Measurements from ENCODE around the gene TSPAN31.

TSPAN31 gene

GRCh38 chr12:57730336-57731067 lies 14.3 kb upstream of the TSPAN31 start:
- 72 to 75% methylated on average over 9 to 10 of the region's 13 CpGs for WGBS, 2 experiments (ENCODE audit: insufficient coverage in 2 of 2)
- Histone ChIP-seq H3K9me3 (ENCODE audit: control insufficient read depth, low read length) (no peaks in the 10 kb centered on the region), H3K36me3 (ENCODE audit: control insufficient read depth, insufficient read depth, low read length) (no peaks in the 10 kb centered on the region), H3K27ac (ENCODE audit: low read depth, low read length, severe bottlenecking) (no peak overlapping the region), H3K4me1 (ENCODE audit: control insufficient read depth, insufficient read depth, low read length, poor library complexity, severe bottlenecking) (no peaks in the 10 kb centered on the region), H3K4me3 (ENCODE audit: extremely low read depth, insufficient read depth, low read length, poor library complexity, severe bottlenecking) (no peak overlapping the region)

- Histone ChIP-seq H3K9me3 (ENCODE audit: control insufficient read depth, low read length) (no peaks in the 10 kb centered on the region), H3K36me3 (ENCODE audit: control insufficient read depth, insufficient read depth, low read length) (no peaks in the 10 kb centered on the region), H3K27ac (ENCODE audit: low read depth, low read length, severe bottlenecking) (no peak overlapping the region), H3K4me1 (ENCODE audit: control insufficient read depth, insufficient read depth, low read length, poor library complexity, severe bottlenecking) (peaks cover 5% of the 10 kb centered on the region), H3K4me3 (ENCODE audit: extremely low read depth, insufficient read depth, low read length, poor library complexity, severe bottlenecking) (no peak overlapping the region)
- WGBS, 2 experiments (ENCODE audit: insufficient coverage in 2 of 2): 79 to 81% methylated on average over 12 to 15 of the region's 19 CpGs
These were observed 13.3 kb upstream of the TSPAN31 start for GRCh38 chr12:57731411-57732080.

GRCh38 chr12:57732270-57732669 lies 12.6 kb upstream of the TSPAN31 start:
- H3K9me3 ChIP-seq (ENCODE audit: control insufficient read depth, low read length): no peaks in the 10 kb centered on the region

GRCh38 chr12:57732726-57733593 lies 11.9 kb upstream of the TSPAN31 start:
- H3K36me3 ChIP-seq (ENCODE audit: control insufficient read depth, insufficient read depth, low read length): no peaks in the 10 kb centered on the region
- no peaks in the 10 kb centered on the region for H3K9me3 ChIP-seq (ENCODE audit: control insufficient read depth, low read length)
- H3K4me1 ChIP-seq (ENCODE audit: control insufficient read depth, insufficient read depth, low read length, poor library complexity, severe bottlenecking): peaks cover 6% of the 10 kb centered on the region
- no peak overlapping the region for H3K27ac ChIP-seq (ENCODE audit: low read depth, low read length, severe bottlenecking)
- H3K4me3 ChIP-seq (ENCODE audit: extremely low read depth, insufficient read depth, low read length, poor library complexity, severe bottlenecking): no peak overlapping the region
- 79 to 86% methylated on average over 8 to 10 of the region's 11 CpGs for WGBS, 2 experiments (ENCODE audit: insufficient coverage in 2 of 2)

More at GRCh38 chr12:57732270-57732669, 12.6 kb upstream of the TSPAN31 start:
- no peaks in the 10 kb centered on the region for H3K36me3 ChIP-seq (ENCODE audit: control insufficient read depth, insufficient read depth, low read length)
- H3K4me1 ChIP-seq (ENCODE audit: control insufficient read depth, insufficient read depth, low read length, poor library complexity, severe bottlenecking): peaks cover 6% of the 10 kb centered on the region
- H3K27ac ChIP-seq (ENCODE audit: low read depth, low read length, severe bottlenecking): no peak overlapping the region
- WGBS, 2 experiments (ENCODE audit: insufficient coverage in 2 of 2): 69 to 100% methylated on average over 1 to 3 of the region's 4 CpGs
- H3K4me3 ChIP-seq (ENCODE audit: extremely low read depth, insufficient read depth, low read length, poor library complexity, severe bottlenecking): no peak overlapping the region

- Histone ChIP-seq H3K9me3 (ENCODE audit: control insufficient read depth, low read length) (no peaks in the 10 kb centered on the region), H3K4me3 (ENCODE audit: extremely low read depth, insufficient read depth, low read length, poor library complexity, severe bottlenecking) (no peak overlapping the region), H3K4me1 (ENCODE audit: control insufficient read depth, insufficient read depth, low read length, poor library complexity, severe bottlenecking) (peaks cover 6% of the 10 kb centered on the region), H3K27ac (ENCODE audit: low read depth, low read length, severe bottlenecking) (no peak overlapping the region), H3K36me3 (ENCODE audit: control insufficient read depth, insufficient read depth, low read length) (no peaks in the 10 kb centered on the region)
- WGBS, 2 experiments (ENCODE audit: insufficient coverage in 2 of 2): 73 to 85% methylated on average over 4 to 6 of the region's 6 CpGs
These were observed 10.9 kb upstream of the TSPAN31 start for GRCh38 chr12:57733928-57734327.

- Histone ChIP-seq H3K36me3 (ENCODE audit: control insufficient read depth, insufficient read depth, low read length) (no peaks in the 10 kb centered on the region), H3K27ac (ENCODE audit: low read depth, low read length, severe bottlenecking) (no peak overlapping the region), H3K4me3 (ENCODE audit: extremely low read depth, insufficient read depth, low read length, poor library complexity, severe bottlenecking) (no peak overlapping the region), H3K9me3 (ENCODE audit: control insufficient read depth, low read length) (no peaks in the 10 kb centered on the region), H3K4me1 (ENCODE audit: control insufficient read depth, insufficient read depth, low read length, poor library complexity, severe bottlenecking) (peaks cover 6% of the 10 kb centered on the region)
- 78 to 83% methylated on average over 2 to 3 of the region's 4 CpGs for WGBS, 2 experiments (ENCODE audit: insufficient coverage in 2 of 2)
These were observed 10.2 kb upstream of the TSPAN31 start for GRCh38 chr12:57734591-57734990.

- H3K4me1 ChIP-seq (ENCODE audit: control insufficient read depth, insufficient read depth, low read length, poor library complexity, severe bottlenecking): peaks cover 6% of the 10 kb centered on the region
- no peaks in the 10 kb centered on the region for H3K36me3 ChIP-seq (ENCODE audit: control insufficient read depth, insufficient read depth, low read length)
- WGBS, 2 experiments (ENCODE audit: insufficient coverage in 2 of 2): 7 to 29% methylated on average over 1 to 3 of the region's 8 CpGs
- H3K27ac ChIP-seq (ENCODE audit: low read depth, low read length, severe bottlenecking): no peak overlapping the region
- H3K4me3 ChIP-seq (ENCODE audit: extremely low read depth, insufficient read depth, low read length, poor library complexity, severe bottlenecking): no peak overlapping the region
- no peaks in the 10 kb centered on the region for H3K9me3 ChIP-seq (ENCODE audit: control insufficient read depth, low read length)
These were observed 9.5 kb upstream of the TSPAN31 start for GRCh38 chr12:57735198-57735855.

- H3K4me1 ChIP-seq (ENCODE audit: control insufficient read depth, insufficient read depth, low read length, poor library complexity, severe bottlenecking): peaks cover 6% of the 10 kb centered on the region
These were observed 8.7 kb upstream of the TSPAN31 start for GRCh38 chr12:57735952-57736740.

GRCh38 chr12:57736741-57737466 lies 7.9 kb upstream of the TSPAN31 start:
- H3K36me3 ChIP-seq (ENCODE audit: control insufficient read depth, insufficient read depth, low read length): no peaks in the 10 kb centered on the region
- peaks cover 6% of the 10 kb centered on the region for H3K4me1 ChIP-seq (ENCODE audit: control insufficient read depth, insufficient read depth, low read length, poor library complexity, severe bottlenecking)
- no peak overlapping the region for H3K27ac ChIP-seq (ENCODE audit: low read depth, low read length, severe bottlenecking)
- no peaks in the 10 kb centered on the region for H3K9me3 ChIP-seq (ENCODE audit: control insufficient read depth, low read length)
- WGBS, 2 experiments (ENCODE audit: insufficient coverage in 2 of 2): 1 to 2% methylated on average over 22 to 23 of the region's 31 CpGs
- H3K4me3 ChIP-seq (ENCODE audit: extremely low read depth, insufficient read depth, low read length, poor library complexity, severe bottlenecking): peak overlapping the region; percentile 33

More at GRCh38 chr12:57735952-57736740, 8.7 kb upstream of the TSPAN31 start:
- peak overlapping the region; percentile 18 for H3K4me3 ChIP-seq (ENCODE audit: extremely low read depth, insufficient read depth, low read length, poor library complexity, severe bottlenecking)
- no peaks in the 10 kb centered on the region for H3K9me3 ChIP-seq (ENCODE audit: control insufficient read depth, low read length)
- no peaks in the 10 kb centered on the region for H3K36me3 ChIP-seq (ENCODE audit: control insufficient read depth, insufficient read depth, low read length)
- no peak overlapping the region for H3K27ac ChIP-seq (ENCODE audit: low read depth, low read length, severe bottlenecking)
- 0% methylated on average over 27 to 29 of the region's 49 CpGs for WGBS, 2 experiments (ENCODE audit: insufficient coverage in 2 of 2)
